ENCODE results near the gene FNDC7.
"Not testable (repeated sequence)": the region's sequence is repeated elsewhere in the genome, so short reads cannot be mapped to it uniquely, and the experiment has no call there.

FNDC7 gene

GRCh38 chr1:108780937-108781574 lies 68.3 kb downstream of the FNDC7 start:
- DNase-seq (ENCODE audit: low spot score), result no peak
- H3K27me3 ChIP-seq (ENCODE audit: insufficient read depth, poor library complexity, severe bottlenecking), result no peaks in the 10 kb centered on the region
- ATAC-seq (ENCODE audit: low read depth), result no peak
- peaks cover 6% of the 10 kb centered on the region for H3K9me3 ChIP-seq (ENCODE audit: severe bottlenecking)
- H3K27ac ChIP-seq (ENCODE audit: poor library complexity, severe bottlenecking), result no peak overlapping the region
- TF ChIP-seq CTCF (IDR thresholded peaks at IDR 0.05; ENCODE audit: poor library complexity, severe bottlenecking), result no peak
- H3K36me3 ChIP-seq (ENCODE audit: low read depth), result peaks cover 70% of the 10 kb centered on the region
- H3K4me3 ChIP-seq (ENCODE audit: severe bottlenecking), result no peak overlapping the region
- no peaks in the 10 kb centered on the region for H3K4me1 ChIP-seq (ENCODE audit: insufficient read depth, poor library complexity, severe bottlenecking)

- not testable (repeated sequence) for ATAC-seq (ENCODE audit: low read depth); DNase-seq (ENCODE audit: low spot score); H3K9me3 ChIP-seq (ENCODE audit: severe bottlenecking); H3K27me3 ChIP-seq (ENCODE audit: insufficient read depth, poor library complexity, severe bottlenecking); H3K27ac ChIP-seq (ENCODE audit: poor library complexity, severe bottlenecking); H3K4me3 ChIP-seq (ENCODE audit: severe bottlenecking); H3K4me1 ChIP-seq (ENCODE audit: insufficient read depth, poor library complexity, severe bottlenecking)
- peaks cover 70% of the 10 kb centered on the region for H3K36me3 ChIP-seq (ENCODE audit: low read depth)
These were observed 68.9 kb downstream of the FNDC7 start for GRCh38 chr1:108781575-108781944.

- no peak overlapping the region for H3K4me3 ChIP-seq (ENCODE audit: severe bottlenecking)
These were observed 72.6 kb downstream of the FNDC7 start for GRCh38 chr1:108785264-108785663.

GRCh38 chr1:108785880-108786279 lies 73.2 kb downstream of the FNDC7 start:
- no peak for TF ChIP-seq CTCF (IDR thresholded peaks at IDR 0.05; ENCODE audit: poor library complexity, severe bottlenecking)
- no peaks in the 10 kb centered on the region for H3K4me1 ChIP-seq (ENCODE audit: insufficient read depth, poor library complexity, severe bottlenecking)
- peaks cover 58% of the 10 kb centered on the region for H3K36me3 ChIP-seq (ENCODE audit: low read depth)
- no peak for ATAC-seq (ENCODE audit: low read depth)
- H3K4me3 ChIP-seq (ENCODE audit: severe bottlenecking), result no peak overlapping the region
- H3K27ac ChIP-seq (ENCODE audit: poor library complexity, severe bottlenecking), result no peak overlapping the region
- no peaks in the 10 kb centered on the region for H3K27me3 ChIP-seq (ENCODE audit: insufficient read depth, poor library complexity, severe bottlenecking)
- no peak for DNase-seq (ENCODE audit: low spot score)
- peaks cover 7% of the 10 kb centered on the region for H3K9me3 ChIP-seq (ENCODE audit: severe bottlenecking)

More at GRCh38 chr1:108785264-108785663, 72.6 kb downstream of the FNDC7 start:
- TF ChIP-seq CTCF (IDR thresholded peaks at IDR 0.05; ENCODE audit: poor library complexity, severe bottlenecking), result no peak
- peaks cover 60% of the 10 kb centered on the region for H3K36me3 ChIP-seq (ENCODE audit: low read depth)
- no peak overlapping the region for H3K27ac ChIP-seq (ENCODE audit: poor library complexity, severe bottlenecking)
- no peaks in the 10 kb centered on the region for H3K4me1 ChIP-seq (ENCODE audit: insufficient read depth, poor library complexity, severe bottlenecking)
- no peaks in the 10 kb centered on the region for H3K27me3 ChIP-seq (ENCODE audit: insufficient read depth, poor library complexity, severe bottlenecking)
- DNase-seq (ENCODE audit: low spot score), result no peak
- ATAC-seq (ENCODE audit: low read depth), result no peak
- H3K9me3 ChIP-seq (ENCODE audit: severe bottlenecking), result peaks cover 7% of the 10 kb centered on the region

- no peaks in the 10 kb centered on the region for H3K27me3 ChIP-seq (ENCODE audit: insufficient read depth, poor library complexity, severe bottlenecking)
- no peak overlapping the region for H3K27ac ChIP-seq (ENCODE audit: poor library complexity, severe bottlenecking)
- TF ChIP-seq CTCF (IDR thresholded peaks at IDR 0.05; ENCODE audit: poor library complexity, severe bottlenecking), result no peak
- no peak for DNase-seq (ENCODE audit: low spot score)
- no peak for ATAC-seq (ENCODE audit: low read depth)
- H3K36me3 ChIP-seq (ENCODE audit: low read depth), result peaks cover 46% of the 10 kb centered on the region
- H3K9me3 ChIP-seq (ENCODE audit: severe bottlenecking), result no peaks in the 10 kb centered on the region
- no peaks in the 10 kb centered on the region for H3K4me1 ChIP-seq (ENCODE audit: insufficient read depth, poor library complexity, severe bottlenecking)
- no peak overlapping the region for H3K4me3 ChIP-seq (ENCODE audit: severe bottlenecking)
These were observed 79.1 kb downstream of the FNDC7 start for GRCh38 chr1:108791790-108792189.

Measured in RWPE2 (cell line).